ENCODE data around the gene ZNF556. TPM values are rescaled to one million over a fixed set of nuclear protein-coding genes. Genes with fewer than 3 reads are reported as not detected.

The ZNF556 gene
- polyA plus RNA-seq, 1 experiment: not detected

GRCh38 chr19:2837430-2837829 is 29.7 kb upstream of the ZNF556 start:
- no peak overlapping the region for H3K27ac ChIP-seq (ENCODE audit: low read depth, low read length)
- POLR2A ChIA-PET: interaction anchor here (0.6 to 0.7 kb wide), 2 partner anchors 12 to 36 kb away, joined by 3 to 5 read pairs; no protein-coding TSS in a partner anchor
- no peak overlapping the region for H3K4me3 ChIP-seq (ENCODE audit: low read depth, low read length)
- no peak for DNase-seq (ENCODE audit: low read depth, low spot score)
- H3K9me3 ChIP-seq (ENCODE audit: control insufficient read depth, insufficient read depth, low read length): peaks cover 77% of the 10 kb centered on the region
- H3K27me3 ChIP-seq (ENCODE audit: control insufficient read depth, insufficient read depth, low read length): no peaks in the 10 kb centered on the region
- TF ChIP-seq CTCF (IDR thresholded peaks at IDR 0.05; ENCODE audit: low read depth, low read length): no peak
- CTCF ChIA-PET: no interaction called here

GRCh38 chr19:2840794-2841791 is 26.0 kb upstream of the ZNF556 start, which contains the start of gene ZNF555:
TSS of gene ZNF555 (plus strand) at chr19:2841475. CDS start at chr19:2841573, 98 bp downstream.
- Histone ChIP-seq H3K27me3 (ENCODE audit: control insufficient read depth, insufficient read depth, low read length) (no peaks in the 10 kb centered on the region), H3K9me3 (ENCODE audit: control insufficient read depth, insufficient read depth, low read length) (peaks cover 56% of the 10 kb centered on the region), H3K27ac (ENCODE audit: low read depth, low read length) (peak within 1 kb of the TSS; percentile 87), H3K4me3 (ENCODE audit: low read depth, low read length) (peak within 1 kb of the TSS; percentile 79)
- ChIA-PET CTCF (interaction anchor here (1.3 kb wide), 1 partner anchor 10 kb away, joined by 7 read pairs; no protein-coding TSS in a partner anchor), POLR2A (interaction anchor here (0.6 to 1.8 kb wide), 3 partner anchors 57 to 365 kb away, joined by 3 to 9 read pairs (median 4); partner anchors contain the start of gene GADD45B)
- DNase-seq (ENCODE audit: low read depth, low spot score): peak; percentile 97
- TF ChIP-seq CTCF (IDR thresholded peaks at IDR 0.05; ENCODE audit: low read depth, low read length): peak; percentile 14; the same call in 1 of the 2 replicates

DNA sequence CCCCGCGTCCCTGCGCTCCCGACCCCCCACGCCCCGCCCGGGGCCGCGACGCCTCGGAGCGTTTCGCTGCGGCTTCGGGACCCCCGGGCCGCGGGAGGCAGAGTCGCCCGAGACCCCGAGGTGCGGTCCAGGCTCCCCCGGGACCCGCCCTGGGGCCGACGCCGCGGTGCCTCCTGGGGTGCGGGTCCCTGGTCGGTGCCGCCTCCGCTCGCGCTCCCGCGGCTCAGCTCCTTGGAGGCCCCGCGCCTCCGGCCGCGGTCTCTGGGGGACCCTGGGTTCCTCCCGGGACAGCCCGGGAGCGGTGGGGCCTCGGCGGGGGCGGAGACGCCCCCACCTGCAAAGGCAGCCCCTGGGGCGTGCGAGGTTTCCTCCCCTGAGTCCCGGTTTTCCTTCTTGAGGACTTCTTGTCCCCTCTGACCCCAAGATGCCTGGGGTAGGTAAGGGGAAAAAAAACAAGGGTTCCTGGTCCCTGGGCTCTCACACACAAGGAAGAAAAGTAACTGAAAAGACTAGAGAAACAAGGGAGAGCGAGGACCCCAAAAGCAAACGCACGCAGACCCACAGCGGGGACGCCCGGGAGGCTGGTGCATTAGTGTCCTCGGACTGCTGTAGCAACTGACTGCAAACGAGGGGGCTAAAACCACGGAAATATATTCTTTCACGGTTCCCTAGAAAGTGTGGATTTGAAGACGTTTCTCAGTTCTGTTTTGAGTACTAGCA is 25.1 kb upstream of the ZNF556 start:
- TF ChIP-seq CTCF (IDR thresholded peaks at IDR 0.05; ENCODE audit: low read depth, low read length): no peak
- DNase-seq (ENCODE audit: low read depth, low spot score): no peak
- Histone ChIP-seq H3K4me3 (ENCODE audit: low read depth, low read length) (peak overlapping the region; percentile 79), H3K9me3 (ENCODE audit: control insufficient read depth, insufficient read depth, low read length) (peaks cover 54% of the 10 kb centered on the region), H3K27ac (ENCODE audit: low read depth, low read length) (no peak overlapping the region), H3K27me3 (ENCODE audit: control insufficient read depth, insufficient read depth, low read length) (no peaks in the 10 kb centered on the region)
- POLR2A ChIA-PET: interaction anchor here (1.0 to 1.8 kb wide), 2 partner anchors 109 to 366 kb away, joined by 3 to 9 read pairs; partner anchors contain the start of gene GADD45B
- CTCF ChIA-PET: interaction anchor here (1.3 kb wide), 1 partner anchor 9 kb away, joined by 7 read pairs; no protein-coding TSS in a partner anchor

DNA sequence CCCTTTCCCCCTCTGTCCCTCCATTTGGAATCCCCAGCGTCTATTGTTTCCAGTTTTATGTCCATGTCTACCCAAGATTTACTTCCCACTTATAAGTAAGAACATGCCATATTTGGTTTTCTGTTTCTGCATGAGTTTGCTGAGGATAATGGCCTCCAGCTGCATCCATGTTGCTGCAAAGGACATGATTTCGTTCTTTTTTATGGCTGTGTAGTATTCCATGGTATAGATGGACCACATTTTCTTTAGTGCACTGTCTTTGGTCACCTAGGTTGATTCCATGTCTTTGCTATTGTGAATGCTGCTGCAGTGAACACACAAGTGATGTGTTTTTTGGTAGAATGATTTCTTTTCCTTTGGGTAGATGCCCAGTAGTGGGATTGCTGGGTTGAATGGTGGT is 22.0 kb upstream of the ZNF556 start:
- no peak overlapping the region for H3K27ac ChIP-seq (ENCODE audit: low read depth, low read length)
- ChIA-PET POLR2A (no interaction called here), CTCF (no interaction called here)
- no peak overlapping the region for H3K4me3 ChIP-seq (ENCODE audit: low read depth, low read length)
- H3K27me3 ChIP-seq (ENCODE audit: control insufficient read depth, insufficient read depth, low read length): no peaks in the 10 kb centered on the region
- no peak for DNase-seq (ENCODE audit: low read depth, low spot score)
- H3K9me3 ChIP-seq (ENCODE audit: control insufficient read depth, insufficient read depth, low read length): peaks cover 51% of the 10 kb centered on the region
- TF ChIP-seq CTCF (IDR thresholded peaks at IDR 0.05; ENCODE audit: low read depth, low read length): no peak

Measured in AG04450 (cell line).